DOHH2 (cell line): ENCODE data around the gene FAM234A.

Source experiments
- H3F3A ChIP-seq: fragments of 200-600 bp; sonication (generic), shearing (Covaris generic); 2 replicates; pipeline ENCODE4 v1.6.0; 2016; ENCODE audit warnings: antibody characterized with exemption, mild to moderate bottlenecking; ENCODE audit not compliant: control insufficient read depth, insufficient read depth
- H3K27ac ChIP-seq: fragments of 200-600 bp; sonication (generic); 2 replicates; pipeline ENCODE4 v1.5.1; 2014; ENCODE audit warnings: low read depth, mild to moderate bottlenecking, low read length, moderate library complexity
- H3K27me3 ChIP-seq: fragments of 200-600 bp; sonication (generic); 2 replicates; pipeline ENCODE4 v1.6.1; 2014; ENCODE audit warnings: mild to moderate bottlenecking, low read length, mixed read lengths; ENCODE audit not compliant: control insufficient read depth
- H3K36me3 ChIP-seq: fragments of 200-600 bp; sonication (generic); 2 replicates; pipeline ENCODE4 v1.6.1; 2014; ENCODE audit warnings: mild to moderate bottlenecking, low read length, moderate library complexity, mixed read lengths; ENCODE audit not compliant: control insufficient read depth
- H3K4me1 ChIP-seq: fragments of 200-600 bp; sonication (generic); 2 replicates; pipeline ENCODE4 v1.6.1; 2014; ENCODE audit warnings: mild to moderate bottlenecking, low read length, mixed read lengths; ENCODE audit not compliant: control insufficient read depth
- H3K4me2 ChIP-seq: fragments of 200-600 bp; sonication (generic); 2 replicates; pipeline ENCODE4 v1.6.0; 2014; ENCODE audit warnings: mild to moderate bottlenecking, low read length, moderate library complexity
- H3K4me3 ChIP-seq: fragments of 200-600 bp; sonication (generic); 2 replicates; pipeline ENCODE4 v1.5.1; 2014; ENCODE audit warnings: mild to moderate bottlenecking, low read length, mixed read lengths
- H3K79me2 ChIP-seq: fragments of 200-600 bp; sonication (generic); 2 replicates; pipeline ENCODE4 v1.6.1; 2014; ENCODE audit warnings: mild to moderate bottlenecking, low read length, mixed read lengths; ENCODE audit not compliant: control insufficient read depth
- H3K9me2 ChIP-seq: fragments of 200-600 bp; sonication (generic); replicated peaks from 2 replicates; pipeline ENCODE4 v1.6.1; 2014; ENCODE audit warnings: mild to moderate bottlenecking, low read length, mixed read lengths; ENCODE audit not compliant: control insufficient read depth
- H3K9me3 ChIP-seq: fragments of 200-600 bp; sonication (generic); 2 replicates; pipeline ENCODE4 v1.6.1; 2014; ENCODE audit warnings: antibody characterized with exemption, low read length, mixed read lengths; ENCODE audit not compliant: control insufficient read depth, insufficient read depth
- H4K20me1 ChIP-seq: fragments of 200-600 bp; sonication (generic); 2 replicates; pipeline ENCODE4 v1.6.0; 2014; ENCODE audit warnings: low read depth, mild to moderate bottlenecking, antibody characterized with exemption, low read length, moderate library complexity; ENCODE audit not compliant: control insufficient read depth, insufficient read depth
- EZH2phosphoT487 ChIP-seq: fragments of 200-600 bp; sonication (generic); IDR thresholded peaks from 2 replicates; pipeline ENCODE4 v1.6.1; 2017; ENCODE audit warnings: borderline replicate concordance, mild to moderate bottlenecking, antibody characterized with exemption, low read length, moderate library complexity, mixed read lengths
- TF ChIP-seq, protein P1 (sequence below): fragments of 200-600 bp; sonication (generic); IDR thresholded peaks from one replicate; pipeline ENCODE4 v1.5.1; 2014; ENCODE audit warnings: antibody characterized with exemption, mild to moderate bottlenecking, low read depth, low read length; ENCODE audit not compliant: poor library complexity, severe bottlenecking

Gene FAM234A

DNA sequence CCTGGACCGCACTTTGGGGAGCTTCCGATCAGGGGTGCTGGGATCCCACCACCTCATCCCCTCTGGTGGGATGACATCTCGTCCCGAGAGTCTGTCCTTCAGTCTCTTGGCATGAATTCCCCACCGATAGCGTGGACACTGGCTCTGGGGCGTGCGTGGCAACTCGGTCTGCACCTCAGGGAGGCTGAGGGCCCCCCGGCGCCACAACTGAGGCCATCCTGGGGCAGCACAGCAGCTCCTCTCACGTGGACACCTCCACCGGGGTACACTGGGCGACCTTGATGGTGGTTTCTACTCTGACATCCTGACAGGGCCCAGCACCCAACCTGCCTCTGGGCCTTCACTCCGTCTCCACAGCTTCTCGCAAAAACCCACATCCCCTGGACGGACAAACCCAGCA, 56.9 kb downstream of the FAM234A start:
- Histone ChIP-seq H3K4me3 (no peak overlapping the region), H3K4me1 (no peaks in the 10 kb centered on the region), H3K79me2 (no peaks in the 10 kb centered on the region), H3K9me3 (no peaks in the 10 kb centered on the region), H3K27me3 (no peaks in the 10 kb centered on the region), H4K20me1 (no peaks in the 10 kb centered on the region), H3K36me3 (peaks cover 9% of the 10 kb centered on the region; the same call in 1 of the 2 replicates), H3K9me2 (no peaks in the 10 kb centered on the region), H3F3A (no peaks in the 10 kb centered on the region), H3K4me2 (no peak overlapping the region), H3K27ac (no peak overlapping the region)
- TF ChIP-seq, protein P1, sequence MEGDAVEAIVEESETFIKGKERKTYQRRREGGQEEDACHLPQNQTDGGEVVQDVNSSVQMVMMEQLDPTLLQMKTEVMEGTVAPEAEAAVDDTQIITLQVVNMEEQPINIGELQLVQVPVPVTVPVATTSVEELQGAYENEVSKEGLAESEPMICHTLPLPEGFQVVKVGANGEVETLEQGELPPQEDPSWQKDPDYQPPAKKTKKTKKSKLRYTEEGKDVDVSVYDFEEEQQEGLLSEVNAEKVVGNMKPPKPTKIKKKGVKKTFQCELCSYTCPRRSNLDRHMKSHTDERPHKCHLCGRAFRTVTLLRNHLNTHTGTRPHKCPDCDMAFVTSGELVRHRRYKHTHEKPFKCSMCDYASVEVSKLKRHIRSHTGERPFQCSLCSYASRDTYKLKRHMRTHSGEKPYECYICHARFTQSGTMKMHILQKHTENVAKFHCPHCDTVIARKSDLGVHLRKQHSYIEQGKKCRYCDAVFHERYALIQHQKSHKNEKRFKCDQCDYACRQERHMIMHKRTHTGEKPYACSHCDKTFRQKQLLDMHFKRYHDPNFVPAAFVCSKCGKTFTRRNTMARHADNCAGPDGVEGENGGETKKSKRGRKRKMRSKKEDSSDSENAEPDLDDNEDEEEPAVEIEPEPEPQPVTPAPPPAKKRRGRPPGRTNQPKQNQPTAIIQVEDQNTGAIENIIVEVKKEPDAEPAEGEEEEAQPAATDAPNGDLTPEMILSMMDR: no peak
- TF ChIP-seq EZH2phosphoT487: no peak

DNA sequence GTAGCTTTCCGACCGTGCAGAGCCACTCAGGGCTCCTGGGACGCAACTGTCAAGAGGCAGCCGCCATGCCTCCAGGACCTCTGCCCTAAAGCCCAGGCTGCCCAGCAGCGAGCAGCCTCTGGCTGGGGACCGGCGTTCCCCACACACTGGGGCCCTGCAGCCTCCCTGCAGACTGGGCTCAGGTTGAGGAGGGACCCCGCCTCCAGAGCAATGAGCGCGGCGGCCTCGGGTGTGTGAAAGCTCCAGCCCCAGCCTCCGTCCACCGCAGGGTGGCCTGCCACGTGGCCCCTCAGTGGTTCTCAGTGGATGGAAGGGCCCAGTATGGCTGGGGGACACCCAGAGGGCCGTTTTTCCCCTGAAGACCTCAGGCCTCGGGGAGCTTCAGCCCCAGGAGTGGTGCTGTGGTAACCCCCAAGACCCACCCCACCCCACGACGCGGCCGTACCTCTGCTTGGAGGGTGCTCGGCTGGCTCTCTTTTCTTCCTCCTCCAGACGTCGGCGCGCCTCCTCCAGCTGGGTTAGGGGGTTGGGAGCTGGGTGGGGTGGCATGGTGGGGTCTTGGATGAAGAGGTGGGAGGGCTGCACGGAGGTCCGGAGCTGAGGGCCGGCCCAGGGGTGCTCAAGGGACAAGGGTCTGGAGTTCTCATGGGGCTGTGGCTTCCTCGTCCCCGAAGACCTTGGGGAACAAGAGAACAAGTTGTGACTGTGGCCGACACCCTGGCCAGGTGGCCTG, 58.6 kb downstream of the FAM234A start:
- Histone ChIP-seq H3K4me3 (no peak overlapping the region), H3K9me3 (no peaks in the 10 kb centered on the region), H3K27ac (no peak overlapping the region), H4K20me1 (no peaks in the 10 kb centered on the region), H3K36me3 (peaks cover 9% of the 10 kb centered on the region; the same call in 1 of the 2 replicates), H3K4me2 (no peak overlapping the region), H3F3A (no peaks in the 10 kb centered on the region), H3K9me2 (no peaks in the 10 kb centered on the region), H3K27me3 (no peaks in the 10 kb centered on the region), H3K79me2 (no peaks in the 10 kb centered on the region), H3K4me1 (no peaks in the 10 kb centered on the region)
- TF ChIP-seq EZH2phosphoT487: no peak
- TF ChIP-seq, protein P1: no peak

- no peaks in the 10 kb centered on the region for H4K20me1 ChIP-seq
- peaks cover 8% of the 10 kb centered on the region; the same call in 1 of the 2 replicates for H3K36me3 ChIP-seq
- no peak for TF ChIP-seq EZH2phosphoT487
- TF ChIP-seq, protein P1: no peak
Measured at GRCh38 chr16:296276-296675, 61.7 kb downstream of the FAM234A start.

More at GRCh38 chr16:296276-296675, 61.7 kb downstream of the FAM234A start:
- no peaks in the 10 kb centered on the region for H3K79me2 ChIP-seq
- H3K9me3 ChIP-seq: no peaks in the 10 kb centered on the region
- no peak overlapping the region for H3K4me2 ChIP-seq
- H3K4me1 ChIP-seq: no peaks in the 10 kb centered on the region
- H3F3A ChIP-seq: no peaks in the 10 kb centered on the region
- no peaks in the 10 kb centered on the region for H3K27me3 ChIP-seq
- no peaks in the 10 kb centered on the region for H3K9me2 ChIP-seq
- no peak overlapping the region for H3K4me3 ChIP-seq
- H3K27ac ChIP-seq: no peak overlapping the region
